GM12874 (cell line): ENCODE results near the gene ELSPBP1.

Source experiments
- CTCF ChIP-seq: IDR thresholded peaks from 2 replicates; pipeline ENCODE4 v1.5.1; 2011; ENCODE audit warnings: low read depth, mild to moderate bottlenecking, control low read depth, low read length, moderate library complexity; ENCODE audit not compliant: insufficient read depth

The ELSPBP1 gene

GRCh38 chr19:47994209-47994802 lies at the start of gene ELSPBP1:
Gene ELSPBP1, plus strand, starts transcription at chr19:47994632. Its CDS starts 14,036 bp downstream, at chr19:48008668.
- no peak for TF ChIP-seq CTCF

- TF ChIP-seq CTCF = peak; percentile 38; the same call in 1 of the 2 replicates
Measured at GRCh38 chr19:47949852-47950521, 44.4 kb upstream of the ELSPBP1 start.

- TF ChIP-seq CTCF = no peak
Measured at GRCh38 chr19:47973529-47973928, 20.9 kb upstream of the ELSPBP1 start.

GRCh38 chr19:47991191-47991808 lies 3.1 kb upstream of the ELSPBP1 start:
- TF ChIP-seq CTCF = no peak

GRCh38 chr19:47992070-47992469 lies 2.4 kb upstream of the ELSPBP1 start, which contains the start of gene BSPH1:
Gene BSPH1, minus strand, starts transcription at chr19:47992170. Its CDS starts 89 bp downstream, at chr19:47992081.
- no peak for TF ChIP-seq CTCF

GRCh38 chr19:47996230-47996727 lies 1.8 kb downstream of the ELSPBP1 start:
- TF ChIP-seq CTCF = no peak

- no peak for TF ChIP-seq CTCF
Measured at GRCh38 chr19:47998800-47999199, 4.4 kb downstream of the ELSPBP1 start.
